ENCODE data around the gene GLB1L2.

DNA sequence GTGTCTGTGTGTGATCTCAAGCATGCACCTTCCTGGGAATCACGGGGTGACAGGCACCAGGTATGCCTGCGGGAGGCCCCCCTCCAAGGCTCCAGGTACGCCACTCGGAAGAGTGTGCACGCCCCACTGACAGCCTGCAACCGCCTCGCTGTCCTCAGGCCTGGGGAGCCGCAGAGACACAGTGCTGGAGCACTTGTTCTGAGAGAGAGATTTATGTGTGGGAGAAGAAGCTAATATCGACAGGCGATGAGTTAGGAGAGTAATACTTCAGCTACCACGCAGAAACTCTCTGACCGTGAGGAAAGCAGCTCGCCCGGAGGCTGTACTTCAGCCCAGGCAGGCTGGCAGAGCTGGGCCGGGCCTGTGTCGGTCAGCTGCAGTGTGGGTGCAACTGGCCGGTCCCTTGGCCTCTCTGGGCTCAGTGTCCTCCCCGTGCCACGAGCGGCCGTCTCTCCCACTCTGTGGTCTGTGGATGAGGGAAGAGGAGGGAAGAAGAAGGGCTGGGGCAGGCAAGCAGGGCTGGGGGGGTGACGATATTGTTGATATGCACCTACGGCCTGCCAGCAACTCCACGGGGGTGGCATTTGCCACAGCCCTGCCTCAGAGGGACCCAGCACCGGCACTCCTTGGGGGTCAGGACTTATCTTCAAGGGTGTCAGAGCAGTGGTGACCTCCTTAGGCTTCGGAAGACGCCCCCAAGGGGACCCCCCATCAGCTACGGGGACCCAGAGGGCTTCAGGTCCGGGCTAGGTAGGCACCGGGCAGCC is 73.0 kb downstream of the GLB1L2 start:
- TF ChIP-seq, protein P1, sequence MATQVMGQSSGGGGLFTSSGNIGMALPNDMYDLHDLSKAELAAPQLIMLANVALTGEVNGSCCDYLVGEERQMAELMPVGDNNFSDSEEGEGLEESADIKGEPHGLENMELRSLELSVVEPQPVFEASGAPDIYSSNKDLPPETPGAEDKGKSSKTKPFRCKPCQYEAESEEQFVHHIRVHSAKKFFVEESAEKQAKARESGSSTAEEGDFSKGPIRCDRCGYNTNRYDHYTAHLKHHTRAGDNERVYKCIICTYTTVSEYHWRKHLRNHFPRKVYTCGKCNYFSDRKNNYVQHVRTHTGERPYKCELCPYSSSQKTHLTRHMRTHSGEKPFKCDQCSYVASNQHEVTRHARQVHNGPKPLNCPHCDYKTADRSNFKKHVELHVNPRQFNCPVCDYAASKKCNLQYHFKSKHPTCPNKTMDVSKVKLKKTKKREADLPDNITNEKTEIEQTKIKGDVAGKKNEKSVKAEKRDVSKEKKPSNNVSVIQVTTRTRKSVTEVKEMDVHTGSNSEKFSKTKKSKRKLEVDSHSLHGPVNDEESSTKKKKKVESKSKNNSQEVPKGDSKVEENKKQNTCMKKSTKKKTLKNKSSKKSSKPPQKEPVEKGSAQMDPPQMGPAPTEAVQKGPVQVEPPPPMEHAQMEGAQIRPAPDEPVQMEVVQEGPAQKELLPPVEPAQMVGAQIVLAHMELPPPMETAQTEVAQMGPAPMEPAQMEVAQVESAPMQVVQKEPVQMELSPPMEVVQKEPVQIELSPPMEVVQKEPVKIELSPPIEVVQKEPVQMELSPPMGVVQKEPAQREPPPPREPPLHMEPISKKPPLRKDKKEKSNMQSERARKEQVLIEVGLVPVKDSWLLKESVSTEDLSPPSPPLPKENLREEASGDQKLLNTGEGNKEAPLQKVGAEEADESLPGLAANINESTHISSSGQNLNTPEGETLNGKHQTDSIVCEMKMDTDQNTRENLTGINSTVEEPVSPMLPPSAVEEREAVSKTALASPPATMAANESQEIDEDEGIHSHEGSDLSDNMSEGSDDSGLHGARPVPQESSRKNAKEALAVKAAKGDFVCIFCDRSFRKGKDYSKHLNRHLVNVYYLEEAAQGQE (IDR thresholded peaks at IDR 0.05; ENCODE audit: insufficient read depth in 1 of 2, low read depth in 2 of 2, low read length in 2 of 2): no peak
- TF ChIP-seq POLR2AphosphoS5 (IDR thresholded peaks at IDR 0.05; ENCODE audit: low read depth, low read length) (no peak), SIN3A (IDR thresholded peaks at IDR 0.05; ENCODE audit: borderline replicate concordance, insufficient read depth, low read length) (no peak), TAF1 (IDR thresholded peaks at IDR 0.05; ENCODE audit: borderline replicate concordance, insufficient read depth, low read length) (no peak)

Data from PFSK-1 (cell line).